ENCODE results near the gene TP53I11.

Gene TP53I11

DNA sequence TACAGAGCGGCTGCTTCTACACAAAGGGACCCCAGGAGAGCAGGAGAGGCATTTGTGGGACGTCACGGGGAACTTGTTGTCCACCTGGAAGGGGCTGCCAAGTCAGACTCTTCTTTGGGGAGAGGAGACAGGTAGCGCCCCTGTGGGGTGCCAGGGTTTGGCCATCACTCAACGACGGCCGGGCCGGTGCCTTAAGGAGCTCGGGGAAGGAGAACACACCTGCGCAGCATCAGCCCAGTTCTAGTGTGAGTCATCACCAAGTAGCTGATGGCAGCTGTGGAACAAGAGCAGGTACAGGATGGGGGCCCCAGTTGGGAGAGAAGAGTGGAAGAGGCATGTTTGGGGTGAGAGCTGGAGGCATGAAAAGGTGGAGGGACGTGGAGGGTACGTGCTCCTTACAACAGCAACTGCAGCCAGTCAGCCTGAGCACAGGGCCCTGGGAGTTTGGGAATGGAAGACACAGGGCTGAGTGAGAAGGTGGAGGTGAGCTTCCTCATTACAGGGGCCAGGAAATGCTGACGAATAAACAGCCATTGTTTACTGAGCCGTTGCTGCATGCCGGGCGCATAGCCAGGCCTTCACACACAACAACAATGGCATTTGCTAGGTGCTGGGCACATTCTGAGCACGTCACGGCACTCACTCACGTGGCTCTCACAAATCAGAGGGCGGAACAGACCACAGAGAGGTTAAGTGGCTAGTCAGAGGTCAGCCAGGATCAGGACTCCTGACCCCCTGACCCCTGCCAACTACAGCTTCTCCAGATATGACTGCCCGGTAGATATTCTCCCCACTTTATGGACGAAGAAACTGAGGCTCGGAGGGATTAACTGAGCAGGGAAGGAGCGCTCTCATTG, 29.1 kb upstream of the TP53I11 start:
- peak; percentile 22 for DNase-seq

DNA sequence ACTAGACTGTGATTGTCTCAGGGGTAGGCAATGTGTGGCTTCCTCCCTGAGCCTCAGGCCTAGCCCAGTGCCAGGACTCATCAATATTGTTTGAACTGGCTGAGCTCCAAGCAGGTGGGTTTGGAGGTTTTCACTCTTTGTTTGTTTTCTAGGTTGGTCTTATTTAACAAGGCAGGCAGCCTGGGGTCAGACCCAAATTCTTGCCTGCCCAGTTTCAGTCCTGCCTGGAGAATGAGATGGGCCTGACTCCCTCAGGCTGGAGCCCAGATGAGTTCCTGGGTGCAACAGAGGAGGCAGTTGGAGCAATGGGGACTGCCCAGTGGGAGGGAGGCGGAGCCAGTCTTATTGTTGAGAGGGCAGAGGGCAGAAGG, 28.3 kb upstream of the TP53I11 start:
- DNase-seq: peak; percentile 29

DNA sequence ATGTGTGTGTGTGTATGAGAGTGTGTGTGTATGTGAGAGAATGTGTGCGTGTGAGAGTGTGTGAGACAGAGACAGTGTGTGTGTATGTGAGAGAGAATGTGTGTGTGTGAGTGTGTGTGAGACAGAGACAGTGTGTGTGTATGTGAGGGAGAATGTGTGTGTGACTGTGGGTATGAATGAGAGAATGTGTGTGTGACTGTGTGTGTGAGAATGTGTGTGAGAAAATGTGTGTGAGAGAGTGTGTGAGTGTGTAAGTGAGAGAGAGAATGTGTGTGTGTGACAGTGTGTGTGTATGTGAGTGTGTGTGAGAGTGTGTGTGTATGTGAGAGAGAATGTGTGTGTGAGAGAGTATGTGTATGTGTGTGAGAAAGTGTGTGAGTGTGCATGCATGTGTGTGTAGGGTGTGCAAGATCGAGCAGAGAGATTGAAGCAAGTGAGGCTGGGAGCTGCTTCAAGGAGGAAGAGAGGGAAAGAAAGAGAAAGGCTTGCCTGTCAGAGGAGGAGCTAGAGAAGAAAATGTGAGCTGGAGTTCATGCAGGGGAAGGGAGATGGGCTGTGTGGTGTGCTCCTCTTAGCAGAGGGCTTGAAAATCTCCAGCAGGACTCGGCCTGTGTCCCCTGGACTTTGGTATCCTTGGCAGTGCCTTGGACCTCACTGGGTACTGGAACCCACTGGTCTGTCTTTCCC, 27.7 kb upstream of the TP53I11 start:
- DNase-seq: peak; percentile 33

DNA sequence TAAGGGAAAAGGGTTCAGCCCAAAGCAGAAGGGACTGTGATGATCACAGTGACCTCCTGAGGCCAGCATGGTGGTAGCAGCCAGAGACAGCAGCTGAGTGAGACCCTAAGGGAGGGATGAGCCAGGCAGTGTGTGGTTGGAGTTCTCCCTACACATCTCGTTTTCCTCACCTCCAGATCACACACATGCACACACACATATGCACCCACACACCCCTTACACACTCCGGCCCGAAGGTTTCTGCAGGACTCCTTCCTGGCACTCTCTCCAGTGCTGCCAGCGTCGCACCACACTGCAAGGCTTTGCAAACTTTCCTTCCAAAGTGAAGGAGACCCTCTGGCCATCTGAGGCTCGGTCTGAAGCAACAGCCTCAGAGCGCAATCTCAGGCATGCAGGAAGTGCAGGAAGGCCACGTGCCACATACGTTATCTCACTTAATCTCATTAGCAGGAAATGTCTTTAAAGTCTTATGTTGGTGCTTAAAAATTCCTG, 26.9 kb upstream of the TP53I11 start:
- DNase-seq: peak; percentile 38

DNA sequence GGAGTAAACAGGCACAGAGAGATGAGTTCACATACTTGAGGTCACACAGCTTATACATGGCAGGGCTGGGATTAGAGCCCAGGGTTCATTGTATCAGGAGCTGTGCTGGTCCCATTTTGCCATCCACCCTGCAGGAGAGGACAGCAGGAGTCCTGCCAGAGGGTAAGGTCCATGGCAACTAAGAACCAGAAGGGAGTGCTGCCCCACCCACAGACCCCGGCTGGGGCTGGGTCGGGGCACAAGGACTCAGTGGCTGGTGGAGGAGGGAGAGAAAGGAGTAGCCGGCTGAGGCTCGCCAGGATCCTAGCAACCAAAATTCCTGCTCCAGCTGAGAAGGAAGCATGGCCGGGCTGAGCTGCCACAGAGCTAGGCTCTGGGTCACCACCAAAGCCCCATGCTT, 25.9 kb upstream of the TP53I11 start:
- DNase-seq: no peak

DNA sequence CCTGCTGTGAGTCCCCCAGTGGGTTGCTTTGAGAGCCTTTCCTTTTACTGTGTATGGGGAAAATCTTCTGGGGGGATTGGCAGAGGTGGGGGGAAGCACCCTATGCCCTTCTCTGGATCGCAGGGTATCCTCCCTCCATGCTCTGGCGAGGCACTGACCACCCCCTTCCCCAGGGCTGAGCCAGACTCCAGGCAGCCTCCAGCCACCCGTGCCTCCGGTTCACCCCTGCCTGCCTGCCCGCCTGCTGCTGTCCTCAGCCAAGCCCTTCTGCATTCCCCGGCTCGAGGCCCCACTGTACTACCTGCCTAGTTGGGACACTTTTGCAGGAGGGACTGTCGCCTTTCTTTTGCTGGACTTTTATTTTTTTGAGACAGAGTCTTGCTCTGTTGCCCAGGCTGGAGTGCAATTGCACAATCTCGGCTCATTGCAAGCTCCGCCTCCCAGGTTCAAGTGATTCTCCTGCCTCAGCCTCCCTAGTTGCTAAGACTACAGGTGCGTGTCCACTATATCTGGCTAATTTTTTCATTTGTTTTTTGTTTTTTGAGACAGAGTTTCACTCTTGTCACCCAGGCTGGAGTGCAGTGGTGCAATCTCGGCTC, 23.8 kb upstream of the TP53I11 start:
- no peak for DNase-seq

DNA sequence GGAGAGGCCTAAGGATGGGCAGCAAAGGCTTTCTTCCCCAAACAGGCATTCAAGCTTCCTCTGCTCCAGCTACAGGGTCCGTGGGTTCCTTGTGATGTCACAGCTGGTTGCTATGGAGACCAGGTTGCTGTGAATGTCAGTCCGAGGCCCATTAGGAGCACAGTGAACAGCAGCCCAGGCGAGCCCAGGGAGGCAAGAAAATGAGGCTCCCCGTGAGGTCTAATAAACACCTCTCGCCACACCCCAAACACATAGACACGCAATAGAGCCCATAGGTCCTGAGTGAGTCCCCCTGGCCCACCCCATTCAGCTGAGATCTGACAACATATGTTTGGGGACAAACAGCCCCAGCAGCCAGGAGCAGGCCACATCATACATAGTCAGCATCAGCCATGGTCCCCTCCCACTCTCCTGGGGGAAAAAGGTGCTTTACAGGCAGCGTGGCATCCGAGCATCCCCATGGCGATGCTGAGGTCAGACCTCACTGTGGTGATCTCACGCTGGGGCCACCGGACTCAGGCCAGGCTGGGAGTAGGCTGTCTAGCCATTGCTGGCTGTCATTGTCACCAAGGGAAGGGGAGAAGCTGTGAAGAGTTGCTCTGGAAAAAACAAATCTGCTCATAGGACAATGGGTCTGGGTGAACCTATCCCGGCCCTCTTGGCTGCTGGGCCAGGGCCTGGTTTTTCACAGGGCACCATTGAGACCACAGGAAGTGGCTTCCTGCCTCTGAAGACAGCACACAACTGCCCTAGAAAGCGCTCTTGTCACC, 23.1 kb upstream of the TP53I11 start:
- DNase-seq: no peak

DNA sequence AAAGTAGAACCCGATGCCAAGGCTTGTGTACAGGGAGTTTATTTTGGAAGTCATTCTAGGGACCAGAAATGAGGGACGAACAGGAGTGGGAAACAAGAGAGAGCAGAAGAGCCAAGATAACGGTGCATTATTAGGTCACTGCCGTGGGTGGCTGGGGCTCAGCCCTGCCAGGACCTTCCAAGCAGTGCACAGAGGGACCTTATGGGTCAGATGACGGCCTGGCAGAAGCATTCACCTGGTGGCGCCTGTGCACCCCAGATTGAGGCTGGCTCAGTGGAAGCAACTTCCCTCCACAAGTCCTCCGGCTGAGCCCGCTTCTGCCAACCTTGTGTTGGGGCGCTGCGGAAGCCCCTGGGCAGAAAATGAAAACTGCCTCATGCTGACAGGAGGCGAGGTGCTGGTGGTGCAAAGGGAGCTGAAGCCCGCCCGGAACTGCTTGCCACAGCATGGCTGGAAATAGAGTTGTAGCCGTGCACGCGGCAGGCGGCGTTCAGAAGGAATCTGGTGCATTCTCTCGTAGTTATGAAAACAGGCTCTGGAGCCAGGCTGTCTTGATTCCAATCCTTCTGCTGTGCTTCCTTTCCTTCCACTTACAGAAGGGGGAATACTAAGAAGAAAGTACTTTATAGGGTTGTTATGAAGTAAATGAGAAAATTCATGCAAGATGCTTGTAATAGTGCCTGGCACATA, 22.2 kb upstream of the TP53I11 start:
- DNase-seq: no peak

DNA sequence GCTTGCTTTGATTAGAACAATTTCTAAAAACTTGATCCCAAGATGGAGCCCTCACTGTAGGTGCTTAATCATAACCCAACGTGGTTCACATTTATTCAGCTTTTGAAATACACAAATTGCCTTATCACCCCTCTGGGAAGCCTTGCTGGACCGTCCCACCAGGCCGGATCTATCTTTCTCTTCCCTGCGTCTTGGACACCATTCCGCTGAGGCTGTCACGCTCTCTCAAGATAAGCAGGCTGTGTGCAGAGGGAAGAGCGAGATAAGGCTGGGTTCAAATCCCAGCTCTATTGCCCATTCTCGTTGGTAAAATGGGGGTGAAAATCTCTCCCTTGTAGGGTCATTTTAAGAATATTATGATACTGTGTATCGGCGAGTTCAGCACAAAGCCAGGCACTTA, 20.5 kb upstream of the TP53I11 start:
- no peak for DNase-seq

DNA sequence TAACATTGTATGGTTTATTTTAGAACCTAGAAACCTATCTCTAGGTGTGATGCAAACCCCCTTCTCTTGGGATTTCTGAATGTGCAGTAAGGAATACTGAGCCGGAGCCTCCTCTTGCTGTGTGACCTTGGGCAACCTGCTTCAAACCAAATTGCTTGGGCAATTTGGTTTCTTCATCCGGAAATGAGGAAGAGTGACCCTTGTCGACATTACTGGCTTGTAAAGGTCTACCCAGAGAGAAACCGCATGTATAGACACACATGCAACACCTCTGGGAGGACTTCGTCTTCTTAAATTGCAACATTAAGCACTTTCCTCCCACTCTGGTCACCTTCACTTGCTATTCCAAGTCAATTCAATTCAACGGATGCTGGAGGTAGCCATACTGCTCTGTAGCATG, 19.6 kb upstream of the TP53I11 start:
- no peak for DNase-seq

DNA sequence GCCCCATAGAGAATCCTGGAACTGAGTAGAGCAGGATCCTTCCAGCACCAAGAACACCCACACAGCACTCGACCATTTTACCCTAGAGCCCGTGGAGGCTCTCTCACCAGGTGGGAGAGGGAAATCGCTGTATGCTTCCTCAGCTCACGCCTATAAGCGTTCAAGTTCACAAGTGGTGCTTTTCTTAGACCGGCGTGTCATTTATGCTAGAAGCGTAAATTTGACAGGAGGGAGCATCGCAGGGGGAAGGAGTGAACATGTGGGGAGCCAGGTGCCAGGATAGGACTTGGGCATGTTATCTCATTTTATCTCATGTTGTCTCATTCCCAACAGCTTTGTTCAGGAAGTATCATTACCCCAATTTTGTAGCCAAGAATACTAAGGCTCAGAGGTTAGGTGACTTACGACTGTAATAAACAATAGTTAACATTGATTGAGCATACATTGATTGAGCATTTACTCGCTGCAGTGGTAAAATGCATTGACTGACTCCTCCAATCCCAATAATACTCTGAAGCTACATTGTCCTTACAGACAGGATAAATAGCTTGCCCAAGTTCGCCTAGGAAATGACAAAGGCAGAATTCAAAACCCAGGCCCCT, 19.1 kb upstream of the TP53I11 start:
- no peak for DNase-seq

DNA sequence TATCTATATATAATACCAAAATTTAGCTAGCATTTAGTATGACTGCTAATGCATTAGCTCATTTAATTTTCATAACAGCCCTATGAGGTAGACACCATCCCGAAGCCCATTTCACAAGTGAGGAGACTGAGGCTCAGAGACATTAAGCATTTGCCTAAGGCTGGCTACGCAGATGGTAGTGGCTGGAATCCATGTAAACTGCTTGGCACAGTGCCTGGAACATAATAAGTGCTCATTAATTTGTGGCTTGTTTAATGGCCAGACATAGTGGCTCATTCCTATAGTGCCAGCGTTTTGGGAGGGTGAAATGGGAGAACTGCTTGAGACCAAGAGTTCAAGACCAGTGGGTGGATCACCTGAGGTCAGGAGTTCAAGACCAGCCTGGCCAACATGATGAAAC, 17.8 kb upstream of the TP53I11 start:
- DNase-seq: no peak

DNA sequence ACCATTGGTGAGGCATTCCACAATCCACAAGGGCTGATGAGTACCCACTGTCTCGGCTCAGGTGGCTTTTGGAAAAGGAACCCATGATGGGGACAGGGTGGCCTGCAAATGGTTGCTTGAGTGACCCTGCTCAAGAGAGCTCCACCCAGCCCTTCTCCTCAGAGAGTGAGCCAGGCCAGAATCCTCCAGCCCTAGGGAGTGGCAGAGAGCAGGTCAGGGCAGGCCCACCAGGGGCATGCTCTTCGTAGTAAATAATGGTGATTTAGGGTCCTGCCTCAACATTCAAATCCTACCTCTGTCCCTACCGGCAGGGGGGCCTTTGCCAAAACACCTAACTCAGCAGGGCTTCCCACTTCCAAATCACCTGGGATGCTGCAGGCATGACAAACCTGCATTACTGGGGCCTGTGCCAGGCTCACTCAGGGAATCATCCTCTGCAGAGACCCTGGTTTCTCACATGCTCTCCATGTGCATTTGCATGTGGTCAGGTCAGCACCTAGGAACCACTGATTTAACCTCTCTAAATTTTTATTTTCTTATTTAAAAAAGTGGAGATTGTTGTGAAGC, 17.3 kb upstream of the TP53I11 start:
- no peak for DNase-seq

DNA sequence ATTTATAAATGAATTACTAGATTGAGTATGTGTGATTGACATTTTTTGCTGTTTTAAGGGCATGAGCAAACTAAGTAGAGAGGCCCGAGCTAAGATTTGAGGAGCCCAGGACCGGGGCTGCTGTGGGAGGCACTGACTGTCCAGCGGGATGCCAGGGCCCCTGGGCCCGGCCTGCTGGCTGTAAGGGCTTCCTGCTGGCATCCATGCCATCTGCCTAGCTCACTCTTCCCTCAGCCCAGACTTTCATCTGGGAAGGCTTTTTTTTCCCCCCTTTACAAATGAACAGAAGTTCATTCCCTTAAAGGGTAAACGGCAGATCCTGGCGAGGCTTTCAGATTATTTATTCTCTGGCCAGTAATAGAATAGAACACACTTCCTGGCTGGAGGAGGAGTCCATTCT, 16.0 kb upstream of the TP53I11 start:
- no peak for DNase-seq

DNA sequence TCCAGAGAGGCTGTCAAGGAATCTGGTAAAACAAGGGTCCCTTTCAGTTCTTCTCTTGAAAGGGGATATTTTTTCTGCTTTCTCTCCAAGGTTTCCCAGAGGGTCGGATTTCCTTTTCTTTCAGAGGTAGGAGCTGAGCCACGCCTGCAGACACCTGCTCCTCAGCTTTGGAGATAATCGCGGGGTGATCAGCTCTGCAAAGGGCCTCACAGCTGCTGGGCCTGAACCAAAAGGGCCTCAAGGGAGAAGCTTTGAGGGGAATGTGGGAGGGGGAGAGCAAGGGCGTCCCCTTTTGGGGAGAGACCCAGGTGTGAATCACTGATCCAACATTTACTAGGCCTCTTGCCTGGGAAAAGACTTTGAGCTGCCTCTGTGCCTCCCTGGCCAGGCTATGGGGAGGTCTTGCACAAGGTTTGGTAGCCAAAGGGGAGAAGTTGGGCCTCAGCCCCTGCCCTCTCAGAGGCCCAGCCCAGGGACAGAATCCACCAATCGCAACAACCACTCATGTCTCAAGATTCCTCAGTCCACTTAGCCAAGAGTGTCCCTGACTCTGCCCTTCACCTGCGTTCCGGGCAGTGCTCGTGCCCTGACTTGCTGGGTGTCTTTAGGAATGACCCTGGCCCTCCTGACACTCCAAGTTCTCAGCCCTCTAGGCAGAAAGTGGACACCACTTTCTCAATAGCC, 14.0 kb upstream of the TP53I11 start:
- DNase-seq: no peak

DNA sequence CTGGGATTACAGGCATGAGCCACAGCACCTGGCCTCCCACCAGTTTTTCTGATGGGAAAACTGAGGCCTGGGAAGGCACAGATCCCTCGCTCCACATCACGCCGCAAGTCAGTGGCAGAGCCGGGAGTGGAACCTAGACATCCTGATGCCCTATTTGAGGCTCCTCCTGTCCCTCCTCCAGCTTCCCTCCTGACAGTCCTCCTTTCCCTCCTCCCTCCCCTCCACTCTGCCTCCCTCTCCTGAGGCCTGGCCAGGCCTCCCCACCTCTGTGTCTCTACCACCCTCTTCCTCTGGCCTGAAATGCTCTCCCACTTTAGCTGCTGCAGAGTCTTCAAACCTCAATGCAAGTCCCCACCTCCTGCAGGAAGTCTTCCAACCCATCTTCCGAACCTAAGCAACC, 13.3 kb upstream of the TP53I11 start:
- DNase-seq: no peak

DNA sequence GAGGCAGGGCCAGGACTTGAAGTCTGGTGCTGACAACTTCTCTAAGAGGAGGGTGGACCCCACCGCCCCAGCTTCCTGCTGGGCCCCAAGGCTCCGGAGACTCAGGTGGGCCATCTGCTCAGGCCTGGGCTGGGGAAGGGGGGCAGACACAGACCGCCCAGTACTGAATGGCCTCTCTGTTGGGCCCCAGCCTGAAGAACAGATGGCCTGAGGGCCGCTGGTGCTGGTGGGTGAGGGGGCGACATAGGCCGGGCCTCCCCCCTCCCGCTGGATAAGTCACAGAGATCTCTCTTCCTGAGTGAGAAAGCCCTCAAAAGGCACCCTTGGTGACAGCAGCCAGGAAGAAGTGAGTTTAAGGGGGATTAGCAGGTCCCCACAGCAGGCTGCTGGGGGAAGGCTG, 12.5 kb upstream of the TP53I11 start:
- no peak for DNase-seq

DNA sequence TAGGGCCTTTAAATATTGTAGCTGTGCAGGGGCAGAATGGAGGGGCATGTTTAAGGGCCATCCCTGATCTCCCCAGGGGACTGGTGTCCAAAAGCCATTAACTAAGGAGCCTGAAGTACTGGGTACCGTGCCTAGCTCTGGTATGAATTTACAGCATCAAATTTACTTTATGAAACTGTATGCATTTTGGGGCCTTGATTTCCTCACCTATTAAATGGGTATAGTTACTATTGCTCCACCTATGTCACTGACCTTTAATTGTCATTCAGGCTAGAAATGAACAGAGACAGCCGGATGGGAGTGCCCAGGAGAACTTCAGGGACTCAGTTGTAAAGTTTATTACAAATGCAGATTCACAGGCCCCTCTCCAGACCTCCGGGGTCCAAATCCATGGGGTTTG, 11.8 kb upstream of the TP53I11 start:
- DNase-seq: no peak

DNA sequence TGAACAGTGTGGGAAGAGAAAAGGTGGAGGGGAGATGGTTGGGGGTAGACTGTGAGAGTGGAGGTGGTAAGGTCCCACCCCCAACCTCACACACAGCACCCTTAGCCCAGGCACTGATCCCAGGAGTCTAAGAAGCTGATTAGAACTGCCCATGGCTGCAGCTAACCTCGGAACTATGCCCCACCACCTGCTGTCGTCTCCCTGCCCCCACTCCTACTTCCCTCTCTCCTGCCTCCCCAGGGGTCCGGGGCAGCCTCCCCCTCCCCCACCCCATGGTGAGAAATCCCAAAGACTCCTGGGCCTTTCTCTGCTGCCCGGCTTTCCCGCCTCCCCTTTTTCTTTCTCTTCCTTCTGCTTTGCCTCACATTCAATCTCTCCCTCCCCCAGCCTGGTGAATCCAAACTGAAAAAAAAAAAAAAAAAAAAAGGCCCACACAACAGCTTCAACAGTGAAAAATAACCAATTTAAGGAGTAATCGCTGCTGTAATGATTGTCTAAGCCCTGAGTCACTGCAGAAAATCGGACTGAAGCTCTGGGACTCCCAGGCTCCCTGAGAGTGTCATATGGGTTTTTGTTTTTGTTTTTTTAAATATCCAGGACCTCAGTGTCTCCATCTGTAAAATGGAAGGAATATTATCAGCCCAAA, 9.6 kb upstream of the TP53I11 start:
- no peak for DNase-seq

DNA sequence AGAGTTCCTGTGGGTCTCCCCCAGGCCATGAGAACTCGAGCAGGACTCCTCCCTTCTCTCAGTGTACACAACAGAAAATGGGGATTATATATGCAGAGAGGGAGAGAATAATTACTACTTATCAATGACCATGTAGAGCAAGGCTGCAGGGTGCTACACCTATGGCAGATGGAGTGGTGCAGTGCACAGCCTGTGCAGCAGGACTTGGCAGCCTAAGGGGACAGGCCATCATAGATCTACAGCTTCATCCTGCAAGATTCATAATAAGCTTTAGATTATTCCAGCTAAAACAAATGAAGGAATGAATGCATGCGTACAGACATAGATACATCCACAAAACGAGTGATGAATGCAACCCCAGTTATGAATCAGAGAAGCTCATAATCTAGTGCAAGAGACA, 8.4 kb upstream of the TP53I11 start:
- DNase-seq: no peak

Data from right kidney (tissue), 1 donor.